MM.1S (cell line): ENCODE data around the gene SEPTIN10.

Experiments used
- DNase-seq: peaks from one replicate; pipeline ENCODE4 v3.0.0-alpha.2; 2015
- H2AFZ ChIP-seq: fragments of 300-600 bp; sonication (generic); 2 replicates; pipeline ENCODE4 v1.6.0; 2016; ENCODE audit warnings: antibody characterized with exemption, low read length
- H3F3A ChIP-seq: fragments of 300-600 bp; sonication (generic); 2 replicates; pipeline ENCODE4 v1.6.1; 2016; ENCODE audit warnings: mild to moderate bottlenecking, antibody characterized with exemption, low read length, moderate library complexity, mixed read lengths; ENCODE audit not compliant: insufficient read depth
- H3K27ac ChIP-seq: fragments of 300-600 bp; sonication (generic); 2 replicates; pipeline ENCODE4 v1.5.1; 2016; ENCODE audit warnings: mild to moderate bottlenecking, low read length
- H3K27me3 ChIP-seq: fragments of 300-600 bp; sonication (generic); replicated peaks from 2 replicates; pipeline ENCODE4 v1.6.0; 2016; ENCODE audit warnings: low read length; ENCODE audit not compliant: insufficient read depth
- H3K36me3 ChIP-seq: fragments of 300-600 bp; sonication (generic); replicated peaks from 2 replicates; pipeline ENCODE4 v1.6.1; 2016; ENCODE audit warnings: mild to moderate bottlenecking, low read length, mixed read lengths; ENCODE audit not compliant: insufficient read depth
- H3K4me1 ChIP-seq: fragments of 300-600 bp; sonication (generic); 2 replicates; pipeline ENCODE4 v1.6.1; 2016; ENCODE audit warnings: low read length, mixed read lengths
- H3K4me2 ChIP-seq: fragments of 300-600 bp; sonication (generic); 2 replicates; pipeline ENCODE4 v1.6.0; 2016; ENCODE audit warnings: low read depth, low read length
- H3K4me3 ChIP-seq: fragments of 300-600 bp; sonication (generic); 2 replicates; pipeline ENCODE4 v1.5.1; 2016; ENCODE audit warnings: low read length, mixed read lengths
- H3K79me2 ChIP-seq: fragments of 300-600 bp; sonication (generic); 2 replicates; pipeline ENCODE4 v1.6.1; 2016; ENCODE audit warnings: mixed run types, low read length, mixed read lengths
- H3K9ac ChIP-seq: fragments of 300-600 bp; sonication (generic); 2 replicates; pipeline ENCODE4 v1.6.1; 2016; ENCODE audit warnings: low read length, mixed read lengths
- H3K9me2 ChIP-seq: fragments of 300-600 bp; sonication (generic); replicated peaks from 2 replicates; pipeline ENCODE4 v1.6.1; 2016; ENCODE audit warnings: mild to moderate bottlenecking, low read length, mixed read lengths; ENCODE audit not compliant: insufficient read depth
- H3K9me3 ChIP-seq: fragments of 300-600 bp; sonication (generic); replicated peaks from 2 replicates; pipeline ENCODE4 v1.6.1; 2016; ENCODE audit warnings: mild to moderate bottlenecking, low read length, mixed read lengths; ENCODE audit not compliant: insufficient read depth
- H4K20me1 ChIP-seq: fragments of 300-600 bp; sonication (generic); 2 replicates; pipeline ENCODE4 v1.6.1; 2016; ENCODE audit warnings: mild to moderate bottlenecking, low read length, moderate library complexity, mixed read lengths; ENCODE audit not compliant: insufficient read depth
- EZH2 ChIP-seq: fragments of 300-600 bp; sonication (generic); optimal IDR thresholded peaks from 2 replicates; pipeline ENCODE3; 2017; ENCODE audit warnings: low read depth, mild to moderate bottlenecking, antibody characterized with exemption, low read length, mixed read lengths
- EZH2phosphoT487 ChIP-seq: fragments of 300-600 bp; sonication (generic); IDR thresholded peaks from 2 replicates; pipeline ENCODE4 v1.6.1; 2018; ENCODE audit warnings: antibody characterized with exemption, low read length
- TF ChIP-seq, protein P1 (sequence below): fragments of 300-600 bp; sonication (generic); IDR thresholded peaks from 2 replicates; pipeline ENCODE4 v1.5.1; 2016; ENCODE audit warnings: antibody characterized with exemption, low read length, mixed read lengths

SEPTIN10 gene

DNA sequence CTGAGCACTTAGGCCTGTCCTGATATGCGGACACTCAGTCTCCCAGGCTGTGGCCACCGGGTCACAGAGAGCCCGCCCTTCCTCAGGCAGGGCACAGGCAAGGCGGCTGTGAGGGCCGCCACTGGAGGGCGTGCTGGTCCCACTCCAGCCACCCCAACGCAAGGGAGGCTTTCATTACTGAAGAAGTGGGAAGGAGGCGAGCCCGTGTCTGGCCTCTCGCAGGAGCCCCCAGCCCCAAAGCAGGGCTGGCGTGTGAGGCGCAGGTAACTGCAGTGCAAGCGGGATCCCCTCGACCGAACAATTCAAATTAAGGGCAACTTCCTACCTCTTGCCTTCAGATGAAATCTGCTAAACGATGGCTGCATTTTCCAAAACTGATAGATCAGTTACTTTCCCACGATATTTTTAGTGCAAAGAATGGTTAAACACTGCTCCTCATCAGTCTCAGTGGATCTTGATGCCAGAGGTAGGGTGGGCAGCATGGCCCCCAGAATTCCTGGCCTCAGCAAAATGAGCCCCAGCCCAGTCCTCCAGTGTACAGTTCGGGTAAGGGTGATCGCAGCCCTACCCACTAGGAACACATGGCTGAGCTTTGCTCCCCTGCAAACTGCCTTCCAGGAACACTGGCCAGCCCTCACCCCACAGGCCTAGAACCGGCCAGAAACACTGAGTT, 97.2 kb downstream of the SEPTIN10 start:
- H3K4me1 ChIP-seq = peaks cover 3% of the 10 kb centered on the region; the same call in 1 of the 2 replicates
- H3K36me3 ChIP-seq = no peaks in the 10 kb centered on the region
- peak; percentile 64 for DNase-seq
- H3K4me3 ChIP-seq = no peak overlapping the region; the same call in 1 of the 2 replicates
- no peak overlapping the region for H3K27ac ChIP-seq
- H3K9ac ChIP-seq = no peak overlapping the region
- H3K4me2 ChIP-seq = peak overlapping the region; percentile 48; the same call in 1 of the 2 replicates
- no peaks in the 10 kb centered on the region for H3K79me2 ChIP-seq
- no peak for TF ChIP-seq EZH2phosphoT487
- TF ChIP-seq, protein P1, sequence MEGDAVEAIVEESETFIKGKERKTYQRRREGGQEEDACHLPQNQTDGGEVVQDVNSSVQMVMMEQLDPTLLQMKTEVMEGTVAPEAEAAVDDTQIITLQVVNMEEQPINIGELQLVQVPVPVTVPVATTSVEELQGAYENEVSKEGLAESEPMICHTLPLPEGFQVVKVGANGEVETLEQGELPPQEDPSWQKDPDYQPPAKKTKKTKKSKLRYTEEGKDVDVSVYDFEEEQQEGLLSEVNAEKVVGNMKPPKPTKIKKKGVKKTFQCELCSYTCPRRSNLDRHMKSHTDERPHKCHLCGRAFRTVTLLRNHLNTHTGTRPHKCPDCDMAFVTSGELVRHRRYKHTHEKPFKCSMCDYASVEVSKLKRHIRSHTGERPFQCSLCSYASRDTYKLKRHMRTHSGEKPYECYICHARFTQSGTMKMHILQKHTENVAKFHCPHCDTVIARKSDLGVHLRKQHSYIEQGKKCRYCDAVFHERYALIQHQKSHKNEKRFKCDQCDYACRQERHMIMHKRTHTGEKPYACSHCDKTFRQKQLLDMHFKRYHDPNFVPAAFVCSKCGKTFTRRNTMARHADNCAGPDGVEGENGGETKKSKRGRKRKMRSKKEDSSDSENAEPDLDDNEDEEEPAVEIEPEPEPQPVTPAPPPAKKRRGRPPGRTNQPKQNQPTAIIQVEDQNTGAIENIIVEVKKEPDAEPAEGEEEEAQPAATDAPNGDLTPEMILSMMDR = peak; percentile 93
- H3F3A ChIP-seq = no peaks in the 10 kb centered on the region
- H3K9me3 ChIP-seq = no peaks in the 10 kb centered on the region
- peak overlapping the region; percentile 38 for H2AFZ ChIP-seq
- H4K20me1 ChIP-seq = no peaks in the 10 kb centered on the region
- H3K9me2 ChIP-seq = no peaks in the 10 kb centered on the region
- H3K27me3 ChIP-seq = no peaks in the 10 kb centered on the region

DNA sequence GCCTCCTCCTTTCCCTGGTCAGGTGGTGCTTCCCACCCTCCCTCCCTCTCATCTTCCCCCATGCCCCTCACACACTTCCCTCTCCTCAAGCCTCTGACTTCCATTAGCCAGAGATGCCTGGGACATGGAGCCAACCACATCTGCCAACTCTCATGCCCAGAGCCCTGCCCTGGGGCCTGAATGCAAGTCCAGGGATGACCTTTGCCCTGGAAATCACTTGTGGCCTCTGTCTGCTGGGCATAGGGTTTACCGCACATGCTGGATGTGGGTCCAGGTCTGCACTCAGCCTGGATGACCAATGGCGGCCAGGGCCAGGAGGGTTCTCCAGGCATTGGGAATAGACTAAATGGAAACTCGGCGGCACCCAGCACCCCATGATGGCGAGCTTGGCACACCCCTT, 98.9 kb downstream of the SEPTIN10 start:
- Histone ChIP-seq H3K9me2 (no peaks in the 10 kb centered on the region), H3K9me3 (no peaks in the 10 kb centered on the region), H3K9ac (no peak overlapping the region), H3F3A (no peaks in the 10 kb centered on the region), H2AFZ (no peak overlapping the region), H3K4me3 (no peak overlapping the region), H3K27ac (no peak overlapping the region), H4K20me1 (no peaks in the 10 kb centered on the region), H3K4me1 (peaks cover 5% of the 10 kb centered on the region; the same call in 1 of the 2 replicates), H3K4me2 (no peak overlapping the region), H3K36me3 (no peaks in the 10 kb centered on the region), H3K79me2 (no peaks in the 10 kb centered on the region), H3K27me3 (no peaks in the 10 kb centered on the region)
- no peak for DNase-seq
- TF ChIP-seq EZH2phosphoT487 (no peak), EZH2 (no peak)
- TF ChIP-seq, protein P1 = no peak

DNA sequence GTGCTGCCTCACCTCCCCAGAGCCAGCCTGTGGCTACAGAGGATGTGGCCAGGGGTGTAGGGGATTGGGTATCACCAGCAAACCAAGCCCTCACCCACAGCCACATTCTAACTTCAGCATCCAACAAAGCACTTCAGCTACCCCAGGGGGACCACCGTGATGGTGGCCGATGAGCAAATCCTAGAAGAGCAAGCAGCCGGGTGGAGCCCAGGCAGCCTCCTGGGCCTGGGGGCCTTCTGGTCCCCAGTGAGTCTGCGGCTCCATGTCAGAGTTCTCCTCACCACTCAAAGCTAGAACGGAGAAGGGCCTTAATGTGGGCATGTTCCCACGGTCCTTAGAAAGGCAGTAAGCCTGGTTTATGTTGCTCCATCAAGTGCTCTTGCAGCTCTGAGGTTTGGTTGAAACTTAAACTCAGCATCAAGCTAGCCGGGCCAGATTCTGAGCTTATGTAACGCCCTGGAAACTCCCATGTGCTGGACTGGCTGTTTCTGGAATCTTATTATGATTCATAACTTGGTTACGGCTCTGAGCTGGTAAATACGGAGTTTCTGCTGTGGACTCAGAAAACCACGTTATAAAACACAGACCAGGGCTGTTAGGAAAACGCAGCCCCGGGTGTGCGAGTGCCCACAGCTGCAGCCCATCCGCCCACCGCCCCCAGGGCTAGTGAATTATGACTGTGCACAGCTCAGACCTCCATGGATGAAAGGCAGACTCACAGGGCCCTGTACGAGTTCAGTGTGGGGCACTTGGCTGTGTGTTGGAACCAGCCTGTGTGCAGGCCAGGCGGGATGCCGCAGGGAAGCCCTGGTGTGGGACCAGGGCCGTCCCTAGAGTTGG, 99.8 kb downstream of the SEPTIN10 start:
- no peaks in the 10 kb centered on the region for H3K79me2 ChIP-seq
- no peak overlapping the region for H3K27ac ChIP-seq
- H2AFZ ChIP-seq = no peak overlapping the region
- H3K9me2 ChIP-seq = no peaks in the 10 kb centered on the region
- TF ChIP-seq, protein P1 = no peak
- TF ChIP-seq EZH2phosphoT487 (no peak), EZH2 (no peak)
- no peaks in the 10 kb centered on the region for H3K9me3 ChIP-seq
- DNase-seq = no peak
- no peak overlapping the region for H3K4me3 ChIP-seq
- H3K27me3 ChIP-seq = no peaks in the 10 kb centered on the region
- peaks cover 7% of the 10 kb centered on the region; the same call in 1 of the 2 replicates for H3K4me1 ChIP-seq
- H4K20me1 ChIP-seq = no peaks in the 10 kb centered on the region
- H3F3A ChIP-seq = no peaks in the 10 kb centered on the region
- H3K9ac ChIP-seq = no peak overlapping the region
- H3K4me2 ChIP-seq = no peak overlapping the region
- H3K36me3 ChIP-seq = no peaks in the 10 kb centered on the region
